ENCODE measurements around the gene CPNE9.

GRCh38 chr3:9729419-9729818 lies 25.8 kb downstream of the CPNE9 start:
- TF ChIP-seq POLR2A (IDR thresholded peaks at IDR 0.05; ENCODE audit: low read depth, low read length) (no peak), POLR2AphosphoS5 (IDR thresholded peaks at IDR 0.05; ENCODE audit: low read depth, low read length) (no peak), PAX5 (IDR thresholded peaks at IDR 0.05; ENCODE audit: insufficient read depth, low read length, severe bottlenecking) (no peak)
